ENCODE results near the gene TRPM5.
"Not testable (repeated sequence)": the region's sequence is repeated elsewhere in the genome, so short reads cannot be mapped to it uniquely, and the experiment has no call there.

The TRPM5 gene

GRCh38 chr11:2443881-2444820, at the start of gene TRPM5:
Gene TRPM5 (minus strand): TSS chr11:2444514. CDS start chr11:2423036, 21,478 bp downstream.
- no peak for FAIRE-seq

GRCh38 chr11:2489083-2489482, 44.8 kb upstream of the TRPM5 start:
- no peak for FAIRE-seq

- FAIRE-seq, result no peak
Observed at GRCh38 chr11:2488004-2488403, 43.7 kb upstream of the TRPM5 start.

- FAIRE-seq, result no peak
Observed at GRCh38 chr11:2484576-2485125, 40.3 kb upstream of the TRPM5 start.

- FAIRE-seq, result no peak
Observed at GRCh38 chr11:2483426-2483825, 39.1 kb upstream of the TRPM5 start.

- FAIRE-seq, result no peak
Observed at GRCh38 chr11:2482745-2483144, 38.4 kb upstream of the TRPM5 start.

- no peak for FAIRE-seq
Observed at GRCh38 chr11:2482204-2482603, 37.9 kb upstream of the TRPM5 start.

GRCh38 chr11:2481253-2481652, 36.9 kb upstream of the TRPM5 start:
- no peak for FAIRE-seq

GRCh38 chr11:2480874-2481220, 36.5 kb upstream of the TRPM5 start:
- no peak for FAIRE-seq

GRCh38 chr11:2480067-2480873, 36.0 kb upstream of the TRPM5 start:
- FAIRE-seq, result not testable (repeated sequence)

GRCh38 chr11:2477936-2478335, 33.6 kb upstream of the TRPM5 start:
- no peak for FAIRE-seq

- no peak for FAIRE-seq
Observed at GRCh38 chr11:2477254-2477653, 32.9 kb upstream of the TRPM5 start.

- no peak for FAIRE-seq
Observed at GRCh38 chr11:2475136-2475918, 31.0 kb upstream of the TRPM5 start.

- FAIRE-seq, result no peak
Observed at GRCh38 chr11:2474059-2474901, 30.0 kb upstream of the TRPM5 start.

- no peak for FAIRE-seq
Observed at GRCh38 chr11:2473361-2474058, 29.2 kb upstream of the TRPM5 start.

GRCh38 chr11:2472428-2473186, 28.3 kb upstream of the TRPM5 start:
- no peak for FAIRE-seq

- no peak for FAIRE-seq
Observed at GRCh38 chr11:2471804-2472096, 27.4 kb upstream of the TRPM5 start.

GRCh38 chr11:2471048-2471803, 26.9 kb upstream of the TRPM5 start:
- FAIRE-seq, result no peak

- no peak for FAIRE-seq
Observed at GRCh38 chr11:2470495-2470894, 26.2 kb upstream of the TRPM5 start.
